HG03108 (cell line): Measurements from ENCODE around the gene ARL4C.

Source experiments
- ATAC-seq: cut with Tn5 transposase; IDR thresholded peaks from one replicate; pipeline ENCODE4 v1.9.1; 2021; ENCODE audit warnings: moderate library complexity; ENCODE audit not compliant: unreplicated experiment

ARL4C gene

GRCh38 chr2:234496835-234497593 is at the start of gene ARL4C:
ARL4C (minus strand) TSS chr2:234497081; CDS start chr2:234496586, 495 bp downstream.
- ATAC-seq, result peak; percentile 44

GRCh38 chr2:234544659-234545611 is 48.1 kb upstream of the ARL4C start:
- no peak for ATAC-seq

- ATAC-seq, result no peak
These were observed 45.9 kb upstream of the ARL4C start for GRCh38 chr2:234542742-234543141.

GRCh38 chr2:234537929-234538328 is 41.0 kb upstream of the ARL4C start:
- no peak for ATAC-seq

DNA sequence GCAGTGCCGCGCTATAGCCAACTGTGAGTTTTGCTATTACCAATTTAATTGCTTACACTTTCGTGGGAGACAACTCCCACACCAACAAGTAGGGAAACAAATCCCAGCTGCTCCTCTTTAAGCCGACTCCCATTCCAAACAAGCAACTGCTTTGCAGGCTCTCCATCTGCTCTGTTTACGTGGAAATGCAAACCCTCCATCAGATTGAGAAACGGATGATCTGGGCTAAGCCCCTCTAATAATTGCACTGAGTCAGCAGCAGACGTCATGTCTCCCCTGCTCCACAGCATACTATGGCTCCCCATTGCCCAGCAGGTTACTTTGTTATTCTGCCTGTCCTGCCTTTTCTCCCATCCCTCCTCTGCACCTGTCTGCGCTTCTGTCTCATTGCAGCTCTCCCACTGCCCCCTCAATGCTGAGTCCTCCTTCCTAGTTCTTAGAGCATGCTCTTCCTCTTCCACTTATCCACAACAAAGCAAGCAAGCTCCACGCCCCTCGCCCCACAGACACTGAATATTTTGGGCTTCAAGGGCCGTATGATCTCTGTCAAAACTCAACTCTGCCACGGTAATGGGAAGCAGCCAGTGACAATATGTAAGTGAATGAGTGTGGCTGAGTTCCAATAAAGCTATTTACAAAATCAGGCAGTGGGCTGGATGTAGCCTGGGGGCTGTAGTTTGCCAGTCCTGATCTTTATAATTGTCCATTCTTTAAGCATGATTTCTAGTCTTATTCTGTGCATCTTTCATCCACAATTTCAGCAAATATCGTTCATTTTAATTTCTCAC is 39.5 kb upstream of the ARL4C start:
- ATAC-seq, result no peak

DNA sequence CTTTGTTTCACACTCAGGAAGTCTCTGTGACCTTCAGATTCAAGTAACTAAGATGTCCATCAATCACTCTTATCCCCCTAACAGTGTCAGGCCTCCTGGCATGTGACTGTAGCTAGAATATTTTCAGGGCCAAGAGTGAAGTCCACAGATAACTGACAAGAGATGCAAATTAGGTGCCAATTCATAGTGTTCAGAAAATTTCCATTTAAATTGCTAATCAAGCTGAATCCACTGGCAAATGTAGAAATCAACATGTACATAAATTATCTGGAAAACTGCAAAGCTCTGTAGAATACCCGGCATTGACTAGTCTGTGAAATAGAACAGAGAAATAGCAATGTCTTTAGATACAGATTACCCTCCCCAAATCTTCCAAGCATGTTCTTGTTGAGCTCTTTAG is 38.6 kb upstream of the ARL4C start:
- ATAC-seq, result no peak

DNA sequence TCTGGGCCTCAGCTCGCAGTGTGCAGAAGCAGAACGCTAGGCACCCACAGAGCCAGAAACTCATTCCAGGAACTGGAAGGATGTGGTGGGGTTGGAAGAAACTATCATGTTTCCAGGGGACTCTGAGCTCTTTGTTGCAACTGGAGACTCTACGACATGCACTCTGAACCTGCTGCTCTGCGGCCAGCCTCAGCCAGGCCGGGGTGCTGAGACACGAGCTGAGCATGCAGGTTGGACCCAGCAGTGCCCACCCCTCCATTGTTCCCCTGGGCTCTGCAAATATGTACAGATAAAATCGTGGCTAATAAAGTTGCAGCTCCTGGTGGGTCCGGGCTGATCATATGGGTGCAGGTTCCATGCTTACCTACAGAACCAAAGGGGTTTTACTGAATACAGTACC is 37.6 kb upstream of the ARL4C start:
- ATAC-seq, result no peak

DNA sequence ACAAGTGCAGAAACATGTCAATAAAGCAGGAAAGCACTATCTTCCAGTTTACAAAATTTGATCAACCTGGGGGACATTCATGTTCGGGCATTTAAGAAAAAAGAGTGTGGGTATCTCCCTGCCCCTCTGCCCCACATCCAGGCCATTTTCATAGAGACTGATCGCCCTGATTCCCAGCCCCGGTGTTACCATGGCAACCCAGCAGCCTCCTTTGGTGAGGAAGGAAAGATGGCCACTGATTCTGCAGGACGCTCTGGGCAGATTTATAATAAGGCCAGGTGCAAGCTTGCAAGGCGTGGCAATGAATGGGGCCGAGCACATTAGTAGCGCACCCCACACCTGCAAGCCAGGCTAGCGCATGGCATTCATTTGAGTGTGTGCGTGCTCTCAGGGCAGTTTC is 36.7 kb upstream of the ARL4C start:
- ATAC-seq, result no peak

DNA sequence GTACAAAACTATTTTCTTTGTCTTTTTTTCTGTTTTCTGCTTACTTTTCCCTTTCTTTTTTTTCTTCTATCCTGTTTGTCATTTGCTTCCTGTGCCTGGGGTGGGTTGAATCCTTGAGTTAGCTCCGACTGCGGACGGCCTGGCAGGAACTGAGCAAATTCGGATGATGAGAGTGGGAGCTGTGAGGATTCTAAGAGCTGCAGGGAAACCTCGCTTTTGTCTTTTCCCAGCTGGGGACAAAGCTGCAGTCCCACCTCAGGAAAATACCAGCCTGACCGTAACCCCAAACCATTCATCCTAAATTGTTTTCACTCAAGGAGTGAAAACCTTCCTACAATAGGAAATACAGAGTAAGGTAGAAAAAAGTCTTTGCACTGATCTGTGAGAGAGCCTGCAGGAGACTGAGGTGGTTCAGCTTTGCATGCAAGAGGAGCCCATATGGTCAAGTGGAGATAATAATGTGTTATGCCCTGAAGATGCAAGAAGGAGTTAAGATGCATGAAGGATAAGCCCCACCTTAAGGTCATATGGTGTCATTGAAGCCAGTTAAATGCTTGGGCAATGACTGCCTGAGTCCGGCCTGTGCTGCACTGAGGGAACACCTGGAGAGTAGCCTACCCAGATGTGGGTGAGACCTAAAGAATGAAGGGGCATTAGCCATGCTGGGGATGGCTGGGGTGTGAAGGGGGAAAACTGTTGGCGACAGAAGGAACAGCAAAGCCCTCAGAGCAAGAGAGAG is 31.7 kb upstream of the ARL4C start:
- ATAC-seq, result no peak

DNA sequence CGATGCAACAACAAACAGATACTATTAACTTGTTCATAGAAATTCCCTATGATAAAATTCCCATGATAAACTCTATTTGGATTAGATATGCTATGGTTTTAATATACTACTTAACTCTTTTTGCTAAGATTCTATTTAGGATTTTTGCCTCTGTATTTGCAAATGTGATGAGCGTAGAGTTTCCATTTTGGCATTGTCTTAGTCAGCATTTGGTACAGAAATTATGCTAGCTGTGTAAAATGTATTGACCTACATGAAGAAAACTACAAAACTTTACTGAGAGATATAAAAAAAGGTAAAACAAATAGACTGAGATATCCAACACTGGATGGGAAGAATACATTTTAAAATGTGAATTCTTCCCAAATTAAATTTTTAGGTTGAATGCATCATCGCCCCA is 29.8 kb upstream of the ARL4C start:
- no peak for ATAC-seq

- no peak for ATAC-seq
These were observed 24.7 kb upstream of the ARL4C start for GRCh38 chr2:234521536-234521935.

- no peak for ATAC-seq
These were observed 22.2 kb upstream of the ARL4C start for GRCh38 chr2:234518986-234519642.

DNA sequence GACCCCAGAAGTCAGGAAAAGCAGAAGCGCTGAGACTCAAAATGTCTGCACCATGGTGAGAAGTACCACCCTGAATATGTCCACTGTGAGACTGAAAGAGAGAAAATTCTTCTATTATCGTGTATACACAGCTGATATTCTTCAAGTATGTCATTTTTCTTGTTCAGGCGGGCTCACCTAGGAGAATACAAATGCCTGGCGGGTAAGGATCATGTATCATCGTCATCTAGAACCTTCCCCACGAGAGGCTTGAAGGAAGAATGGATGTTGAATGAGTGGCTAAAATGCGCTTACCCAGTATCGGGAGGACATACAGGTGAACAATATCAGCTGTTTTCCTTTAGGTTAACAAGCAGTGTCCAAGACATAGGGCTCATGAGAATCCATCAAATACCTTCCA is 21.1 kb upstream of the ARL4C start:
- ATAC-seq, result no peak

DNA sequence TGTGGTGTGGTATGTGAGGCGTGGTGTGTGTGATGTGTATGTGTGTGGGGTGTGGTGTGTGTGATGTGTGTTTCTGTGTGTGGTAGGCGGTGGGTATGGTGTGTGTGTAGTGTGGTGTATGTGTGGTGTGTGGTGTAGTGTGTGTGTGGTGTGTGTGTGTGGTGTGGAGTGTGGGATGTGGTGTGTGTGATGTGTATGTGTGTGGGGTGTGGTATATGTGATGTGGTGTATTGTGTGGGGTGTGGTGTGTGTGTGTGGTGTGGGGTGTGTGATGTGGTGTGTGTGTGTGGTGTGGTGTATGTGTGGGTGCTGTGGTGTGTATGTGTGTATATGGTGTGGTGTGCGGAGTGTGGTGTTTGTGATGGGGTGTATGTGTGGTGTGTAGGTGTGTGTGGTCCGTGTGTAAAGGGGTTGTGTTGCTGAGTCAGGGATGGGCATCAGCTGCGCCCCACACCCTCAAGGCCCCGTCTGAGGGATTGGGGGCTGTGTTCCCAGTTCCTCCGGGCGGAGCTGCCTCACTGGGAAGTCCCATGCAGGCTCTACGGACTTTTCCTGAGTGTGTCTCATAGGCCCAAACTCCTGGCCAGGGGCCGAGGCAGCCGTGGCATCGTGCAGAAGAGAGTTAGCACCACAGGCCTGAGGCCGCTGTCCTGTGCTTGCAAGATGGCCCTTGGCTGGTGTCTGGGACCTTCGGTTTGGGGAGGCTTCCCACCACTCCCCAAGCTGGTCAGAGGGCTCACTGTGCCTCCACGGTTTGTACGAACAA is 18.2 kb upstream of the ARL4C start:
- ATAC-seq, result no peak

GRCh38 chr2:234514099-234514498 is 17.2 kb upstream of the ARL4C start:
- ATAC-seq, result no peak

DNA sequence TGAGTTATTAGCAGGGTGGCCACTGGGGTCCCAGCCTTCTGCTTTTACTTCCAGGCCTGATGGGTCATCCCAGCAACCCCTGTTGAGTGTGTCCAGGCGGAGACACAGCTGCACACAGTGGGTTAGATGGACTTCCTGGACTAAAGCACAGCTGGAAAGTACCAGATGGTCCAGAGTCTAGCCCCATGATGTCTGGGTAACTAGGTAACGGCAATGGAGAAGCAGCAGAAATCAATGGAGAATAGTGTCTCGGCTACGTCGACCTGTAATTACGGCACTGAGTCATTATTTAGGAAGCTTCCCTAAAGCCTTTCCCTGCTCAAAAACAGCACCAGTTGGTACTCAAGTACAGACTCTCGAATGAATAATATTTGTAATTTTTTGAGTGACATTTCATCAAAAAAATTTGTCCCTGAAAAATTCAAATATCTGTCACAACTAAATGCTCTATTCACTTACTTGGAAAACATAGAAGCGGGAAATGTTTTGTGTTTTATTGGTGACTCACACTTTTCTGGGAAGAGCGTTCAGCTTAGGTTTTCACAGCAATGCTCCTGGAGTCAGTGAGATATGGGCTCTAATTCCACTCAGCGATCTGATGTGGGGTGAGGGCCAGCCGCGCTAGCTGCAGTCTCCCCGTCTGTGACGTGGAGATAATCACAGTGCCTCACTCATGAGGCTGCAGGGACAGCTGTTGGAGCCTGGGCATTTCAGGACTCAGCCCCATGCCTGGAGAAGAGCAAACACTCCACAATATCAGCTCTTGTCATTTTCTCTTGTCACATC is 16.2 kb upstream of the ARL4C start:
- no peak for ATAC-seq

- no peak for ATAC-seq
These were observed 6.0 kb upstream of the ARL4C start for GRCh38 chr2:234502919-234503285.

DNA sequence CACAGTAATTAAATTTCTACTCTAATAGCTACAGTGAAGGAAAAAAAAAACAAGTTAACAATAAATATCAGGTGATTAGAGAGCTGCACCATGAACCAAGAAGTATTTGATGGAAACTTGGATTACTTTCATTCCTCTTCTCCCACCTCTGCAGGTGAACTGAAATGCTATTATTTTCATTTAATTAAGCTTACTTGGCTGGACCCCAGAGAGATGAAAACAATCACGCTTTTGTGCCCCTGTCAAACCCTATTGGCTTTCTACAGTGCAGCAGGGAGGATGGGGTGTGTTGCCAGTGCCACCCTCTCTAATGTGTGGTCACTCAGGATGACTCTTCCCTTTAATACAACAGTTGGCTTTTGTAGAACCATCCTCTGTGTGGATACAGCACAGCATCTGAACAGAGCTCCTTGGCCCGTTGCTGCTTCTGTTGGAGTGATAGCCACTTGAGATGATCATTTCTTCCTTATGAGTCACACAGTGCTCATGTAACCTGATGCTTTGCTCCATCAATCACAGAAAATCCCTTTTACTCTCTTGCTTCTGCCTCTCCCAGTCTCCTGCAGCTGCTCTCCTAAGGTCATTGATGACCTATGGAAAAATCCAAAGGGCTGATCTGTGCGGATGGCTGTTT is 5.5 kb upstream of the ARL4C start:
- no peak for ATAC-seq
